Measurements from ENCODE around the gene BCAS1. TPM values are rescaled to one million over a fixed set of nuclear protein-coding genes. Genes with fewer than 3 reads are reported as not detected.

The BCAS1 gene
- total RNA-seq, 1 donor from 2014 or later, result not detected

- Mint-ChIP-seq H3K9me3 (no peaks in the 10 kb centered on the region), H3K4me3 (no peak overlapping the region), H3K27ac (ENCODE audit: unreplicated experiment) (no peak overlapping the region), H3K27me3 (ENCODE audit: low read depth) (no peaks in the 10 kb centered on the region), H3K36me3 (ENCODE audit: low read depth) (no peaks in the 10 kb centered on the region), H3K4me1 (no peaks in the 10 kb centered on the region)
- no peak for DNase-seq (ENCODE audit: low read depth, low spot score)
- TF ChIP-seq CTCF (conservative IDR thresholded peaks at IDR 0.05), result no peak
Measured at GRCh38 chr20:54115172-54115854, 44.9 kb upstream of the BCAS1 start.

GRCh38 chr20:54114109-54114508 lies 43.7 kb upstream of the BCAS1 start:
- H3K36me3 Mint-ChIP-seq (ENCODE audit: low read depth), result no peaks in the 10 kb centered on the region
- TF ChIP-seq CTCF (conservative IDR thresholded peaks at IDR 0.05), result no peak
- no peak for DNase-seq (ENCODE audit: low read depth, low spot score)
- H3K27me3 Mint-ChIP-seq (ENCODE audit: low read depth), result no peaks in the 10 kb centered on the region
- H3K4me1 Mint-ChIP-seq, result no peaks in the 10 kb centered on the region
- H3K4me3 Mint-ChIP-seq, result no peak overlapping the region
- no peaks in the 10 kb centered on the region for H3K9me3 Mint-ChIP-seq
- H3K27ac Mint-ChIP-seq (ENCODE audit: unreplicated experiment), result no peak overlapping the region

GRCh38 chr20:54113566-54113965 lies 43.2 kb upstream of the BCAS1 start:
- Mint-ChIP-seq H3K27ac (ENCODE audit: unreplicated experiment) (no peak overlapping the region), H3K27me3 (ENCODE audit: low read depth) (no peaks in the 10 kb centered on the region), H3K9me3 (no peaks in the 10 kb centered on the region), H3K4me3 (no peak overlapping the region), H3K4me1 (no peaks in the 10 kb centered on the region), H3K36me3 (ENCODE audit: low read depth) (no peaks in the 10 kb centered on the region)
- no peak for TF ChIP-seq CTCF (conservative IDR thresholded peaks at IDR 0.05)
- no peak for DNase-seq (ENCODE audit: low read depth, low spot score)

- H3K27me3 Mint-ChIP-seq (ENCODE audit: low read depth), result no peaks in the 10 kb centered on the region
- TF ChIP-seq CTCF (conservative IDR thresholded peaks at IDR 0.05), result no peak
- H3K27ac Mint-ChIP-seq (ENCODE audit: unreplicated experiment), result no peak overlapping the region
- H3K36me3 Mint-ChIP-seq (ENCODE audit: low read depth), result no peaks in the 10 kb centered on the region
- no peaks in the 10 kb centered on the region for H3K4me1 Mint-ChIP-seq
- H3K9me3 Mint-ChIP-seq, result no peaks in the 10 kb centered on the region
- no peak overlapping the region for H3K4me3 Mint-ChIP-seq
- DNase-seq (ENCODE audit: low read depth, low spot score), result no peak
Measured at GRCh38 chr20:54112221-54112884, 42.0 kb upstream of the BCAS1 start.

GRCh38 chr20:54111460-54111859 lies 41.1 kb upstream of the BCAS1 start:
- H3K4me1 Mint-ChIP-seq, result no peaks in the 10 kb centered on the region
- H3K27me3 Mint-ChIP-seq (ENCODE audit: low read depth), result no peaks in the 10 kb centered on the region
- H3K27ac Mint-ChIP-seq (ENCODE audit: unreplicated experiment), result no peak overlapping the region
- no peak for TF ChIP-seq CTCF (conservative IDR thresholded peaks at IDR 0.05)
- no peak for DNase-seq (ENCODE audit: low read depth, low spot score)
- no peak overlapping the region for H3K4me3 Mint-ChIP-seq
- no peaks in the 10 kb centered on the region for H3K9me3 Mint-ChIP-seq
- H3K36me3 Mint-ChIP-seq (ENCODE audit: low read depth), result no peaks in the 10 kb centered on the region
